GM12878 (cell line): ENCODE results near the gene LTB4R2. TPM values are rescaled to one million over a fixed set of nuclear protein-coding genes. Genes with fewer than 3 reads are reported as not detected.

Experiments used
- ATAC-seq: fragments of 200-7000 bp; cut with Tn5 transposase; 3 replicates; pipeline ENCODE4 v1.9.1; 2020; ENCODE audit warnings: mild to moderate bottlenecking, moderate library complexity
- BruUV-seq: library from RNA; stranded (reverse); fragments of 400-500 nt; replicated peaks from 2 replicates; lab custom pipeline; 2021; lab: Mats Ljungman, UMichigan
- CTCF ChIA-PET: fragments of 300-600 bp; sonication (Branson Sonifier 250); formaldehyde crosslinking; extraction: SDS; loops from one replicate; lab custom pipeline; 2021; ENCODE audit warnings: inconsistent platforms; lab: Yijun Ruan, JAX
- POLR2A ChIA-PET: fragments of 350-600 bp; formaldehyde crosslinking; extraction: SDS; loops from one replicate; lab custom pipeline; 2021; ENCODE audit warnings: inconsistent platforms; lab: Charles Lee
- RAD21 ChIA-PET: fragments of 300-600 bp; sonication (Branson Sonifier 250); formaldehyde crosslinking; loops from one replicate; lab custom pipeline; 2023; ENCODE audit warnings: antibody characterized with exemption; ENCODE audit not compliant: unreplicated experiment; lab: Charles Lee
- SMC1A ChIA-PET: fragments of 300-600 bp; sonication (Branson Sonifier 250); formaldehyde crosslinking; loops from one replicate; lab custom pipeline; 2023; ENCODE audit not compliant: unreplicated experiment, uncharacterized antibody; lab: Charles Lee
- DNase-seq: peaks from one replicate; pipeline ENCODE4 v3.0.0-alpha.2; 2011; ENCODE audit warnings: low read depth, low spot score
- FAIRE-seq: peaks from 3 replicates; lab custom pipeline; 2011; peaks lifted over from hg19 to GRCh38; lab: Jason Lieb, UNC
- H2AFZ ChIP-seq: 2 replicates; pipeline ENCODE4 v1.6.0; 2011; ENCODE audit warnings: low read depth, low read length, control low read depth; ENCODE audit not compliant: control insufficient read depth
- H3K27ac ChIP-seq: 2 replicates; pipeline ENCODE4 v1.5.1; 2011; ENCODE audit warnings: control low read depth; ENCODE audit not compliant: control insufficient read depth, insufficient read depth
- H3K27me3 ChIP-seq, 2 experiments: replicated peaks in 1 of 2; 2 replicates each; pipeline versions ENCODE4 v1.6.0 to v1.6.1; 2011; ENCODE audit warnings: low read length in 1 of 2; ENCODE audit not compliant: control insufficient read depth in 2 of 2, insufficient read depth in 2 of 2
- H3K36me3 ChIP-seq, 2 experiments: 2 replicates each; pipeline ENCODE4 v1.5.1; 2011; ENCODE audit warnings: low read length in 1 of 2; ENCODE audit not compliant: control insufficient read depth in 2 of 2, insufficient read depth in 2 of 2
- H3K4me1 ChIP-seq: 2 replicates; pipeline ENCODE4 v1.6.1; 2011; ENCODE audit warnings: mild to moderate bottlenecking, low read length, moderate library complexity, mixed read lengths; ENCODE audit not compliant: control insufficient read depth, insufficient read depth
- H3K4me2 ChIP-seq: 2 replicates; pipeline ENCODE4 v1.6.0; 2011; ENCODE audit warnings: control low read depth; ENCODE audit not compliant: control insufficient read depth, insufficient read depth
- H3K4me3 ChIP-seq: fragments of 200-600 bp; sonication (generic); 2 replicates; pipeline ENCODE4 v1.5.1; 2016
- H3K79me2 ChIP-seq: 2 replicates; pipeline ENCODE4 v1.6.0; 2011; ENCODE audit warnings: low read length; ENCODE audit not compliant: control insufficient read depth, insufficient read depth
- H3K9ac ChIP-seq: 2 replicates; pipeline ENCODE4 v1.8.0; 2011; ENCODE audit warnings: low read length, control low read depth, mixed read lengths; ENCODE audit not compliant: control insufficient read depth, insufficient read depth
- H3K9me3 ChIP-seq: replicated peaks from 3 replicates; pipeline ENCODE4 v1.5.1; 2011; ENCODE audit warnings: mild to moderate bottlenecking, low read length; ENCODE audit not compliant: control insufficient read depth, insufficient read depth
- H4K20me1 ChIP-seq: 2 replicates; pipeline ENCODE4 v1.6.0; 2011; ENCODE audit not compliant: control insufficient read depth, insufficient read depth
- CHD4 ChIP-seq: fragments of 200-600 bp; sonication (generic); IDR thresholded peaks from 2 replicates; pipeline ENCODE4 v1.6.1; 2016; ENCODE audit warnings: mild to moderate bottlenecking
- ZBTB4 ChIP-seq: fragments of 450-650 bp; formaldehyde crosslinking; IDR thresholded peaks from 2 replicates; pipeline ENCODE4 v1.4.0; 2022; ENCODE audit warnings: mild to moderate bottlenecking, moderate library complexity
- WGBS: methylation state at CpG from one replicate; pipeline ENCODE4 v1.1.6; 2016; ENCODE audit warnings: low lambda C conversion rate; ENCODE audit not compliant: insufficient replicate concordance, insufficient coverage; ENCODE audit errors: missing lambda C conversion rate; 5-methylcytosine and 5-hydroxymethylcytosine counted together
- in situ Hi-C: fragments of 300-500 bp; cut with MboI; formaldehyde crosslinking; loops from 9 replicates; pipeline ENCODE4 v1.14.3; 2018; ENCODE audit warnings: mixed read lengths
- intact Hi-C: fragments of 100-400 bp; cut with micrococcal nuclease; formaldehyde crosslinking; loops from one replicate; pipeline ENCODE4 v1.14.2; 2022; ENCODE audit not compliant: unreplicated experiment
- polyA plus RNA-seq, 11 experiments: library from polyadenylated mRNA; depleted of rRNA in 4 of 11; unstranded in 6 of 11; stranded (reverse) in 5 of 11; fragments of >200 nt; fragmentation: Nextera tagmentation in 4 of 11; fragmentation: Illumina TruSeq in 1 of 11; extraction: Ambion mirVana in 4 of 11; extraction: Trizol in 1 of 11; gene quantifications; 1 replicate in 1 of 11; 2 replicates in 10 of 11; pipeline versions ENCODE4 v1.2.1 to v1.2.3, GENCODE V29; 2011 to 2016; ENCODE audit warnings: inconsistent platforms in 2 of 11, missing spikeins in 2 of 11, low read depth in 1 of 11
- total RNA-seq, 4 experiments: library from RNA; depleted of rRNA in 3 of 4; stranded (reverse); fragments of >200 nt in 3 of 4; fragmentation: Illumina TruSeq in 1 of 4; extraction: Trizol in 1 of 4; gene quantifications; 2 replicates each; pipeline versions ENCODE4 v1.2.1 to v1.2.3, GENCODE V29; 2013 to 2021
- TF ChIP-seq, protein P1 (sequence below): IDR thresholded peaks from 2 replicates; pipeline ENCODE4 v1.6.1; 2011; ENCODE audit warnings: mild to moderate bottlenecking, low read depth, low read length, moderate library complexity; ENCODE audit not compliant: insufficient replicate concordance

The LTB4R2 gene
- total and polyA plus RNA-seq, 10 of the 15 experiments (the other 5 are each of a cell fraction or from before 2014, with no cell fraction given) = 0.06 to 16.0 (median 2.6) TPM

DNA sequence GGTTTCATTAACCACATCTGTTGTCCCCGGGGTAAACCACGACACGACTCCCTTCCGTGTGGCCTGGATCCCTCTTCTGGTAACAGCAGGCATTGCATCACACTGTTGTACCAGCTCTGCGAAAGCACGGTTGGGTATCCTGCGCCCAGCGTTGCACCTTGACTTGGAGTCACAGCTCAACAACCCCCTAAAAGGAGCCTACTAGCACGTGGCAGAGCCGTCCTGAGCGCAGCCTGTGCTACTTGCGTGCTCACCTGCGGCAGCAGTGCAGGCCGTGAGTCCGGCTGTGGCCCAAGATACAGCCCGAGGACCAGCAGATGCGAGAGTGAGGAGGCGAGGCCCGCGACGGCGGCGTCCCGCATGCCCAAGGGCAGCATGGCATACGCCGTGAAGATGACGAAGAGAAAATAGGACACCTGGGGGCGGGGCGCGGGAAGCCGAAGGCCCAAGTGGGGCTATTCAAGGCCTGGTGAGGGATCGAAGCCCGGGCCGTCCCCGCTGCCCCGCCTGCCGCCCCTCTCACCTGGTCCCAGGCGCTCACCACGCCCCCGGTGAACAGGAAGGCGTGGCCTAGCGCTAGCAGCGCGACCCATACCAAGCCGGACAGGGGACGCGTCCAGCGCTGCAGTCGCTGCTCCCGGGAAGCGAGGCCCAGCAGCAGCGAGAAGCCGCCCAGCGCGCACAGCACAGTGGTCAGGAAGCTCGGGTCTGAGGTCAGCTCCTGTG is 22.5 kb downstream of the LTB4R2 start (continued):
- no peak for TF ChIP-seq ZBTB4 (CRISPR knock-in tag)

DNA sequence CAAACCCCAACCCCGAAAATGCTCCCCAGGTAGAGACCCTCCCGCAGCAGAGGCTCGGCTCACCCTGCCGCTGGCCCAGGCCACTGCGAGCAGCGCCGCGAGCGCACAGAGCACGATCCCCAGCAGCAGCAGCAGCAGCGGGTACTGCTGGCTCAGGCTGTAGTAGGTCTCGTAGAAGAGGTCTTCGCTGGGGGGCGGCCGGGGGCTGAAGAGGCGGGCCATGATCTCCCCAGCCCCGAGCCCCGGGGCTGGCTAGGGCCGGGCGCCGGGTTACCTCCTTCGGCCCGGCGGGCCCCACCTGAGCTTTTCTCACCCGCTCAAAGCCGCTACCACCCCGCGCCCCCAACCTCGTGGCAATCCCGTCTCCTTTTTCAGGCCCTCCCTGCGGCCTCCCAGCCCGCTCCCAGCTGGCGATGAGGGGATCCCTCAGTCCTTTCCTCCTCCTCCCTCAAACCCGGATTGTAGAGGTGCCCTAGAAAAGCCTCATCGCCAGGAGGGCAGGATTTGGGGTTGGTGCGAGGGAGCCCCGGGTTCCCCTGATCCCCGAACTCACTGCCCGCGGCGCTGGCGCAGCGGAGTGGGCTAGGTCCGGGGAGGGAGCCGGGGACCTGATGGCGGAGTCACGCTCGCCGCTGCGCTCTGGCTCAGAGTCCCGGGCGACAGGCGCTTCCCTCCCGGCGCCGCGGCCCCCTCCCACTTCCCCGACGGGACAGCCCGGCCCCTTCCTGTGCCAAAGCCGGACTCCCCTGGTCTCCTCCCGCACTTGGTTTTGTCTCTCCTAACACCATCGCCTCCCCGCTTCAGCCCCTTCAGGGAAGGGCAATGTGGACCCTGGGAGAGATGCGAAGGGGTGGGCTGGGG is 24.7 kb downstream of the LTB4R2 start, which contains the start of gene ADCY4:
Gene ADCY4 (minus strand): TSS at position 641 of the 861 bp plus-strand sequence. CDS start 419 bp downstream, at position 222.
- H3K4me2 ChIP-seq = peak within 1 kb of the TSS; percentile 90; the same call in 1 of the 2 replicates
- peaks cover 2 to 12% of the 10 kb centered on the region in 2 experiments; a peak in 3 of 4 replicates for H3K27me3 ChIP-seq
- 23% methylated on average over 63 of the region's 65 CpGs for WGBS
- ChIA-PET POLR2A (interaction anchor here (4.0 kb wide), 1 partner anchor 96 kb away, joined by 42 read pairs; the partner anchor contains the start of genes CBLN3 and KHNYN), SMC1A (interaction anchor here (1.6 to 4.9 kb wide), 3 partner anchors 16 to 101 kb away, joined by 4 to 77 read pairs (median 53); partner anchors contain the start of genes CBLN3 and KHNYN), CTCF (interaction anchor here (1.0 to 16.6 kb wide), 14 partner anchors 9 to 105 kb away, joined by 3 to 452 read pairs (median 9); partner anchors contain the start of genes CBLN3, CIDEB, KHNYN and LTB4R2), RAD21 (interaction anchor here (1.0 to 5.0 kb wide), 5 partner anchors 13 to 101 kb away, joined by 3 to 141 read pairs (median 7); partner anchors contain the start of genes CBLN3 and KHNYN)
- ATAC-seq = no peak
- no peak within 1 kb of the TSS; the same call in 1 of the 2 replicates for H3K9ac ChIP-seq
- H2AFZ ChIP-seq = peak within 1 kb of the TSS; percentile 58; the same call in 1 of the 2 replicates
- no peaks in the 10 kb centered on the region for H3K79me2 ChIP-seq
- H3K9me3 ChIP-seq = no peaks in the 10 kb centered on the region
- H3K4me3 ChIP-seq = peak within 1 kb of the TSS; percentile 59; the same call in 1 of the 2 replicates
- H3K4me1 ChIP-seq = peaks cover 24% of the 10 kb centered on the region
- no TSS peak for BruUV-seq
- H3K27ac ChIP-seq = no peak within 1 kb of the TSS
- no peaks in the 10 kb centered on the region for H4K20me1 ChIP-seq
- DNase-seq = no peak
- in situ Hi-C loops = loop anchor here (5.0 kb wide), 1 partner anchor 98 kb away; no protein-coding TSS in a partner anchor
- no peak for TF ChIP-seq CHD4
- TF ChIP-seq, protein P1, sequence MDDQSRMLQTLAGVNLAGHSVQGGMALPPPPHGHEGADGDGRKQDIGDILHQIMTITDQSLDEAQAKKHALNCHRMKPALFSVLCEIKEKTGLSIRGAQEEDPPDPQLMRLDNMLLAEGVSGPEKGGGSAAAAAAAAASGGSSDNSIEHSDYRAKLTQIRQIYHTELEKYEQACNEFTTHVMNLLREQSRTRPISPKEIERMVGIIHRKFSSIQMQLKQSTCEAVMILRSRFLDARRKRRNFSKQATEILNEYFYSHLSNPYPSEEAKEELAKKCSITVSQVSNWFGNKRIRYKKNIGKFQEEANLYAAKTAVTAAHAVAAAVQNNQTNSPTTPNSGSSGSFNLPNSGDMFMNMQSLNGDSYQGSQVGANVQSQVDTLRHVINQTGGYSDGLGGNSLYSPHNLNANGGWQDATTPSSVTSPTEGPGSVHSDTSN = no peak
- no peaks in the 10 kb centered on the region; a peak in 1 of 4 replicates for H3K36me3 ChIP-seq
- intact Hi-C loops = loop anchor here (5.0 kb wide), 1 partner anchor 33 kb away; the partner anchor contains the start of gene NFATC4
- no peak for FAIRE-seq
